Progenitor cell of endocrine pancreas (in vitro differentiated cells): ENCODE results near the gene CDKN1B. TPM values are rescaled to one million over a fixed set of nuclear protein-coding genes. Genes with fewer than 3 reads are reported as not detected.

Source experiments
- DNase-seq: peaks from one replicate; pipeline ENCODE4 v3.0.0; 2021; ENCODE audit warnings: low spot score; ENCODE audit not compliant: unreplicated experiment
- H3K27ac Mint-ChIP-seq: 2 replicates; pipeline ENCODE4 v1.8.0; 2021; ENCODE audit warnings: mild to moderate bottlenecking, moderate library complexity, mixed read lengths
- H3K27me3 Mint-ChIP-seq: 2 replicates; pipeline ENCODE4 v1.8.0; 2021; ENCODE audit warnings: mixed read lengths
- H3K36me3 Mint-ChIP-seq: 2 replicates; pipeline ENCODE4 v1.8.0; 2022; ENCODE audit warnings: mixed read lengths; ENCODE audit not compliant: insufficient read depth
- H3K4me1 Mint-ChIP-seq: 2 replicates; pipeline ENCODE4 v1.8.0; 2021; ENCODE audit warnings: low read depth, mixed read lengths
- H3K4me3 Mint-ChIP-seq: 2 replicates; pipeline ENCODE4 v1.8.0; 2021; ENCODE audit warnings: low read depth, mild to moderate bottlenecking, moderate library complexity, mixed read lengths
- H3K9me3 Mint-ChIP-seq: 2 replicates; pipeline ENCODE4 v1.8.0; 2021; ENCODE audit warnings: low read depth, mixed read lengths
- total RNA-seq: library from RNA; stranded (reverse); gene quantifications from 2 replicates; pipeline ENCODE4 v1.2.1, GENCODE V29; 2021
- TF ChIP-seq, protein P1 (sequence below): fragments of 200-600 bp; sonication (generic); IDR thresholded peaks from one replicate; pipeline ENCODE4 v1.5.0; 2021; ENCODE audit warnings: antibody characterized with exemption, mild to moderate bottlenecking; ENCODE audit not compliant: unreplicated experiment

The CDKN1B gene
- total RNA-seq, 1 donor from 2014 or later = 40.8 TPM

DNA sequence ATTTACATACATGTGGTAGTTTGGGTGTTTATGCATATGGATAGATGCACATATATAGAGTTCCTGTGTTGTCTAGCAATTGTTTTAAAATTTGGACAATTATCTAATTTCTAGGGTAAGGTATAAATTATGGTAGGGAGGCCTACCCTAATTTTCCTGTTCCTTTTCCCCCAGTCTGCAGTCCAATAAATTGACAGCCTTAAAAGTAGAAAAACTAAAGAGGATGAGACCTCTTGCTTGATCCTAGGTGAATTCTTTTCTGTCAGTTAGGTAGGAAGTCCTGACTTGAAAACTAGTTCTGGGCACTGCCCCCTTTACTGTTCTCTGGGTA, 2.1 kb upstream of the CDKN1B start:
- no peak overlapping the region for H3K27ac Mint-ChIP-seq
- peak overlapping the region; percentile 66 for H3K4me3 Mint-ChIP-seq
- TF ChIP-seq, protein P1, sequence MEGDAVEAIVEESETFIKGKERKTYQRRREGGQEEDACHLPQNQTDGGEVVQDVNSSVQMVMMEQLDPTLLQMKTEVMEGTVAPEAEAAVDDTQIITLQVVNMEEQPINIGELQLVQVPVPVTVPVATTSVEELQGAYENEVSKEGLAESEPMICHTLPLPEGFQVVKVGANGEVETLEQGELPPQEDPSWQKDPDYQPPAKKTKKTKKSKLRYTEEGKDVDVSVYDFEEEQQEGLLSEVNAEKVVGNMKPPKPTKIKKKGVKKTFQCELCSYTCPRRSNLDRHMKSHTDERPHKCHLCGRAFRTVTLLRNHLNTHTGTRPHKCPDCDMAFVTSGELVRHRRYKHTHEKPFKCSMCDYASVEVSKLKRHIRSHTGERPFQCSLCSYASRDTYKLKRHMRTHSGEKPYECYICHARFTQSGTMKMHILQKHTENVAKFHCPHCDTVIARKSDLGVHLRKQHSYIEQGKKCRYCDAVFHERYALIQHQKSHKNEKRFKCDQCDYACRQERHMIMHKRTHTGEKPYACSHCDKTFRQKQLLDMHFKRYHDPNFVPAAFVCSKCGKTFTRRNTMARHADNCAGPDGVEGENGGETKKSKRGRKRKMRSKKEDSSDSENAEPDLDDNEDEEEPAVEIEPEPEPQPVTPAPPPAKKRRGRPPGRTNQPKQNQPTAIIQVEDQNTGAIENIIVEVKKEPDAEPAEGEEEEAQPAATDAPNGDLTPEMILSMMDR = no peak
- H3K4me1 Mint-ChIP-seq = peaks cover 37% of the 10 kb centered on the region
- no peaks in the 10 kb centered on the region for H3K9me3 Mint-ChIP-seq
- DNase-seq = no peak
- peaks cover 19% of the 10 kb centered on the region for H3K27me3 Mint-ChIP-seq
- peaks cover 8% of the 10 kb centered on the region for H3K36me3 Mint-ChIP-seq

DNA sequence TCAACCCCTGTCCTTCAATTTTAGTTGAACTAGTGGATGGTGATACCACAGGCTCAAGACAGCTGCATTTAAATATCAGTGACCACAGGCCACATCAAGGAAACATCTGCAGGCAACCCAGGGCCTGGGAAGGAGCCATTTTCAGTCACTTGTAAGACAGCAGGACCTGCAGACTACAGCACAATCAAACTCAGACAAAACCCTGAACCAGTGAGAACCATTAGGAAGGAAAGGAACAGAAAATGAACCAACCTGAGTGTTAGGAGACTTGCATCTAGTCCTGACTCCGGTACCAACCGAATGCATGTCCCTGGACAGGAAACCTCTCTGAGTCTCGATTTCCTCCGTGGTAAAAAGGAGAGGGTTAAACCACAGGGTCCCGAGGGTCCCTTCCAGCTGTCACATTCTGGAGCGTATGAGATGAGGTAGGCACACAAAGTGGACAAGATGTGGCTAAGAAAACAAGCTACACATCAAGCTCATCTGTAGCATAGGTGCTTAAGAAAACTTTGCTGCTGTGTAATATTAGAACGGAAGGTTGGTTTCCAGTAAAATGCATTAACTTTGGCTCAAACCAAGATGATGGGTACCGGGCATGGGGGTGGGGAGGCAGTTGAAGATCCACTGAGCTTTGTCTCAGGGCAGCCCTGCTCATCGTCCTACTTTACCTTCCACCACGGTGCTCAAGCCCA, 1.6 kb upstream of the CDKN1B start:
- Mint-ChIP-seq H3K4me3 (peak overlapping the region; percentile 66), H3K27ac (no peak overlapping the region), H3K36me3 (peaks cover 10% of the 10 kb centered on the region), H3K4me1 (peaks cover 37% of the 10 kb centered on the region), H3K9me3 (no peaks in the 10 kb centered on the region), H3K27me3 (peaks cover 19% of the 10 kb centered on the region)
- no peak for DNase-seq
- TF ChIP-seq, protein P1 = no peak

DNA sequence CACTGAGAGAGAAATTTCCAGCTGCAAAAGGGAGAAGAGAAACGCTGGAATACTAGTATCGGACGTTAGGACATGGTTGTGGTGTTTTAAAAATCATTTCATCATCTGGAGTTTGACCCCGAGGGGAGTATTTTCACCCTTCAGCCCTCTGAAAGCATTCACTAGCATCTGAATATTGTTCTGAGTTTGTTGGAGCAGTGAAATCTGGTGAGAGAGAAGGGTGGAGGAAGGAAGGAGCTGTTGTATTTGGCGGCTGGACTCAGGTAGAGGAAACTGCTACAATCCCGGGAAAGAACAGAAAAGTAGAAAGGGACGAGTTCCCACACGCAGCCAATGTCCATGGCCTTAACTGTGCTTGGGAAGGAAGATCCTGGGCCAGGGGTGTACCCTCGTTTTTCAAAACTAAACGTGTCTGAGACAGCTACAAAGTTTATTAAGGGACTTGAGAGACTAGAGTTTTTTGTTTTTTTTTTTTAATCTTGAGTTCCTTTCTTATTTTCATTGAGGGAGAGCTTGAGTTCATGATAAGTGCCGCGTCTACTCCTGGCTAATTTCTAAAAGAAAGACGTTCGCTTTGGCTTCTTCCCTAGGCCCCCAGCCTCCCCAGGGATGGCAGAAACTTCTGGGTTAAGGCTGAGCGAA, 896 bp upstream of the CDKN1B start:
- peaks cover 22% of the 10 kb centered on the region for H3K27me3 Mint-ChIP-seq
- H3K36me3 Mint-ChIP-seq = peaks cover 17% of the 10 kb centered on the region

DNA sequence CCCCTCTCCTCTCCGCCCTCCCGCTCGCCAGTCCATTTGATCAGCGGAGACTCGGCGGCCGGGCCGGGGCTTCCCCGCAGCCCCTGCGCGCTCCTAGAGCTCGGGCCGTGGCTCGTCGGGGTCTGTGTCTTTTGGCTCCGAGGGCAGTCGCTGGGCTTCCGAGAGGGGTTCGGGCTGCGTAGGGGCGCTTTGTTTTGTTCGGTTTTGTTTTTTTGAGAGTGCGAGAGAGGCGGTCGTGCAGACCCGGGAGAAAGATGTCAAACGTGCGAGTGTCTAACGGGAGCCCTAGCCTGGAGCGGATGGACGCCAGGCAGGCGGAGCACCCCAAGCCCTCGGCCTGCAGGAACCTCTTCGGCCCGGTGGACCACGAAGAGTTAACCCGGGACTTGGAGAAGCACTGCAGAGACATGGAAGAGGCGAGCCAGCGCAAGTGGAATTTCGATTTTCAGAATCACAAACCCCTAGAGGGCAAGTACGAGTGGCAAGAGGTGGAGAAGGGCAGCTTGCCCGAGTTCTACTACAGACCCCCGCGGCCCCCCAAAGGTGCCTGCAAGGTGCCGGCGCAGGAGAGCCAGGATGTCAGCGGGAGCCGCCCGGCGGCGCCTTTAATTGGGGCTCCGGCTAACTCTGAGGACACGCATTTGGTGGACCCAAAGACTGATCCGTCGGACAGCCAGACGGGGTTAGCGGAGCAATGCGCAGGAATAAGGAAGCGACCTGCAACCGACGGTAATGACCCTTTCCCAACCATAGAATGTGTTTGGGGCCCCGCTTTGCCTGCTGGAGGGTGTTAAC, 615 bp downstream of the CDKN1B start:
- TF ChIP-seq, protein P1 = no peak
- Mint-ChIP-seq H3K4me1 (peaks cover 38% of the 10 kb centered on the region), H3K27me3 (peaks cover 28% of the 10 kb centered on the region), H3K9me3 (no peaks in the 10 kb centered on the region), H3K36me3 (peaks cover 22% of the 10 kb centered on the region), H3K27ac (peak overlapping the region; percentile 90), H3K4me3 (peak overlapping the region; percentile 94)
- peak; percentile 46 for DNase-seq

More for the DNA sequence above, 896 bp upstream of the CDKN1B start:
- Mint-ChIP-seq H3K9me3 (no peaks in the 10 kb centered on the region), H3K4me1 (peaks cover 40% of the 10 kb centered on the region), H3K27ac (peak overlapping the region; percentile 12), H3K4me3 (peak overlapping the region; percentile 66)
- TF ChIP-seq, protein P1 = no peak
- no peak for DNase-seq

DNA sequence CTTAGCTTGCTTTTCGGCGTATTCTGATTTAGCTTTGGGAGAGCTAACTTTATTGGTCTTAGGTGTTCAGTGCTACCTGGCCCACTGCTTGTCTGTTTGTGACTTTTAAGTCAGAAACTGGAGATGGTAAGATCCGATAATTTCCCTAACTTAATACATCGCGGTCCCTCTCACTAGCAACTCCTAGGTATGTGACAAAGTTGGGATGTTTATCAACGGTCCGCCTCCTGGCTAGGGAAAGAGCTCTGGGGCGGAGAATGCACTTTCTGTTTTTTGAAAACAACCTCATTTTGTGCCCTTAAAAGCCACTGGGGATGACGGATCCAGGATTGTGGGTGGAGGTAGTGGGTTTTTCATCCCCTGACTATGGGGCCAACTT, 1.2 kb downstream of the CDKN1B start:
- Mint-ChIP-seq H3K27me3 (peaks cover 32% of the 10 kb centered on the region), H3K27ac (peak overlapping the region; percentile 90), H3K4me3 (peak overlapping the region; percentile 94)

More for the DNA sequence above, 1.2 kb downstream of the CDKN1B start:
- Mint-ChIP-seq H3K36me3 (peaks cover 22% of the 10 kb centered on the region), H3K4me1 (peaks cover 42% of the 10 kb centered on the region), H3K9me3 (no peaks in the 10 kb centered on the region)
- DNase-seq = no peak
- TF ChIP-seq, protein P1 = no peak
